Measurements from ENCODE around the gene CNOT11.
"Not testable (repeated sequence)": the region's sequence is repeated elsewhere in the genome, so short reads cannot be mapped to it uniquely, and the experiment has no call there.

The CNOT11 gene

DNA sequence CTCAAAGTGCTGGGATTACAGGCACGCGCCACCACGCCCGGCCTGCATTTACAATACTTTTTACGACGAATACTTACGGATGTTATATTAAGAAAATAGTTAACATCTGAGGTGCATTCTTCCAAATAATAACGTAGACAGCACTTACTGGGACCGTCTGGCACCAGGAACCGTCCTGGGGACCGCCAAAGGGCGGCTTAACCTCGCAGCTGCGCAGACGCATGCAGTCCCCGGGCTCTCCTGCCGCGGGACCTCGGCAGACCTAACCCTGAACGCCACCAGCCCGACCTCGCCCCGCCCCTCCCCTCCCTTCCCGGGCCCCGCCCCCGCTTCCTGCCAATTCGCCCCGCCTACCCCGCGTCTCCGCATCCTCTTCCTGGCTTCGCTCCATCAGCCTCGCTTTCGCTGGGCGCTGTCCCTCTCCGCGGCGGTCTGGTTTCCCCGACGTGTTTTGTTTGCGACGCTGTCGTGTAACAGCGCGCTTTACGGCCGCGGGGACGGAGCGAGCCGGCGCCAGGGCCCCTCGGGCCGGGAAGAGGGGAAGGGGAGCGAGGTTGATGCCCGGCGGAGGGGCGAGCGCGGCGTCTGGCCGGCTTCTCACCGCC is at the start of gene CNOT11:
Gene CNOT11 (plus strand): TSS at position 479 of the 605 bp plus-strand sequence. CDS start 79 bp downstream, at position 558.
- peak within 1 kb of the TSS; percentile 83 for H3K27ac ChIP-seq (ENCODE audit: low read depth, low read length)
- H3K9me3 ChIP-seq (ENCODE audit: control insufficient read depth in 5 of 5, low read length in 5 of 5): no peaks in the 10 kb centered on the region
- H3K9ac ChIP-seq (ENCODE audit: low read length in 5 of 5): peak within 1 kb of the TSS; percentile 91 to 96 (median 93)
- peaks cover 9 to 37% (median 34%) of the 10 kb centered on the region in 5 donors for H3K4me1 ChIP-seq (ENCODE audit: control insufficient read depth in 5 of 5, insufficient read depth in 5 of 5, low read length in 5 of 5)
- H3K27me3 ChIP-seq (ENCODE audit: control insufficient read depth in 5 of 5, insufficient read depth in 4 of 5, low read length in 5 of 5): no peaks in the 10 kb centered on the region
- H3K4me3 ChIP-seq (ENCODE audit: low read depth in 1 of 5, low read length in 5 of 5): peak within 1 kb of the TSS; percentile 90 to 98 (median 97)
- no peaks in the 10 kb centered on the region for H3K36me3 ChIP-seq (ENCODE audit: control insufficient read depth in 5 of 5, insufficient read depth in 5 of 5, low read length in 5 of 5)

DNA sequence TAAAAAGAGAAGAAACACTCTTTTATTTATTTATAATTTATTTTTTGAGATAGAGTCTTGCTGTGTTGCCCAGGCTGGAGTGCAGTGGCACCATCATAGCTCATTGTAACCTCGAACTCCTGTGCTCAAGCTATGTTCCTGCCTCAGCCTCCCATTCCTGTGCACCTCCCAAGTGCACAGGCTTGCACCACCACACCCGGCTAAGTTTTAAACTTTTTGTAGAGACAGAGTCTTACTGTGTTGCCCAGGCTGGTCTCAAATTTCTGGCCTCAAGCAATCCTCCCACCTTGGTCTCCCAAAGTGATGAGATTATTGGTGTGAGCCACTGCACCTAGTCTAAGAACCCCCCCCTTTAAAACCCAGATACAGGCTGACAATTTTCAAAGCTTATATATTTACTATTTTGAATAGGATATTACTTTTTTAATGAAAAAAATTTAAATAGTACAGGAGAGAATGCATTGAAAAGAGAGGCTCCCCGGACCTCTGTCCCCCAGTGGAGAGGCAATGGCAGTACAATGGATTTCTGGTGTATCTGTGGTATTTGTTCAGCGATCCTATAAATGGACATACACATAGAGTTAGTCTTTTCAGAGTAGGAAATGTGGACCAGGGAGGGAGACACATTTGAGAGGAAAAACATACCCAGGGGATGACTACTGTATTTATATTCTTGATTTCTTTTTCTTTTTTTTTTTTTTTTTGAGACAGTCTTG is 48.1 kb upstream of the CNOT11 start:
- no peak overlapping the region for H3K9ac ChIP-seq (ENCODE audit: low read length in 5 of 5)
- peaks cover 0 to 3% (median 0%) of the 10 kb centered on the region in 5 donors for H3K4me1 ChIP-seq (ENCODE audit: control insufficient read depth in 5 of 5, insufficient read depth in 5 of 5, low read length in 5 of 5)
- peaks cover 0 to 3% (median 0%) of the 10 kb centered on the region in 5 donors for H3K9me3 ChIP-seq (ENCODE audit: control insufficient read depth in 5 of 5, low read length in 5 of 5)
- H3K27ac ChIP-seq (ENCODE audit: low read depth, low read length): no peak overlapping the region
- no peaks in the 10 kb centered on the region for H3K36me3 ChIP-seq (ENCODE audit: control insufficient read depth in 5 of 5, insufficient read depth in 5 of 5, low read length in 5 of 5)
- H3K27me3 ChIP-seq (ENCODE audit: control insufficient read depth in 5 of 5, insufficient read depth in 4 of 5, low read length in 5 of 5): no peaks in the 10 kb centered on the region
- no peak overlapping the region for H3K4me3 ChIP-seq (ENCODE audit: low read depth in 1 of 5, low read length in 5 of 5)

DNA sequence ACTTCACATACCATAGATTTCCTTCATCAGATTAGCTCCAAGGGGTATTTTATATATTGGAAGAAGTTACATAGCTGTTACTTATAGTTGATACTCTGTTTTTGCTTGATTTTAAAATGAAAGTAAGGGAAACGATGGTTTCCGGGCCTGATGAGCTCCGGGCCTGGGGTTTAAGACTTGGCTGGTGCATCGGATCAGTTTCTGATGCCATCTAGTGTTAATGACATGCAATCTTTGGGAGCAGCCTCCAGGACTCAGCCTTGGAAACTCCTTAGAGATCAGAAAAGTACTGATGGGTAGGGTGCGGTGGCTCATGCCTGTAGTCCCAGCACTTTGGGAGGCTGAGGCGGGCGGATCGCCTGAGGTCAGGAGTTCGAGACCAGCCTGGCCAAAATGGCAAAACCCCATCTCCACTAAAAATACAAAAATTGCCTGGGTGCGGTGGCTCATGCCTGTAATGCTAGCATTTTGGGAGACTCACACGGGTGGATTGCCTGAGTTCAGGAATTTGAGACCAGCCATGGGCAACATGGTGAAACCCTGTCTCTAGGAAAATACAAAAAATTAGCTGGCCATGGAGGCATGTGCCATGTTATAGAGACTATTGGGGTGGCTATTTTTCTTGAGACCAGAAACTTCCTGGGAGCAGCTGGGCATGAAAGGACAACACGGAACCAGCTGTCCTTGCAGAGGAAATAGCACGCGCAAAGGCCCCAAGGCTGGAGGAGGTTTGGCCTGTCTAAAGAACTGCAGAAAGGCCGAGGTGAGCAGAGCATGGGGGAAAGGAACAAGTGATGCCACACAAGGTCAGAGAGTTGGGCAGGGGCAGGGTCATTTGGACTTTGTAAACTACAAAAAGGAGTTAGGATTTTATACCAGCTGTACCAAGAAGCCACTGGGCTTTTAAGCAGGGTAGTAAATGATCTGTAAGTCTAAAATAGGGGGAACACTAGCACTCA is 46.9 kb upstream of the CNOT11 start:
- Histone ChIP-seq H3K4me3 (ENCODE audit: low read depth in 1 of 5, low read length in 5 of 5) (peak overlapping the region; percentile 7 to 59 (median 40)), H3K9me3 (ENCODE audit: control insufficient read depth in 5 of 5, low read length in 5 of 5) (peaks cover 0 to 7% (median 0%) of the 10 kb centered on the region in 5 donors), H3K27me3 (ENCODE audit: control insufficient read depth in 5 of 5, insufficient read depth in 4 of 5, low read length in 5 of 5) (no peaks in the 10 kb centered on the region), H3K36me3 (ENCODE audit: control insufficient read depth in 5 of 5, insufficient read depth in 5 of 5, low read length in 5 of 5) (no peaks in the 10 kb centered on the region), H3K4me1 (ENCODE audit: control insufficient read depth in 5 of 5, insufficient read depth in 5 of 5, low read length in 5 of 5) (peaks cover 0 to 3% (median 0%) of the 10 kb centered on the region in 5 donors), H3K27ac (ENCODE audit: low read depth, low read length) (no peak overlapping the region), H3K9ac (ENCODE audit: low read length in 5 of 5) (peak overlapping the region in 2 of 5 donors; percentile 47 to 51)

DNA sequence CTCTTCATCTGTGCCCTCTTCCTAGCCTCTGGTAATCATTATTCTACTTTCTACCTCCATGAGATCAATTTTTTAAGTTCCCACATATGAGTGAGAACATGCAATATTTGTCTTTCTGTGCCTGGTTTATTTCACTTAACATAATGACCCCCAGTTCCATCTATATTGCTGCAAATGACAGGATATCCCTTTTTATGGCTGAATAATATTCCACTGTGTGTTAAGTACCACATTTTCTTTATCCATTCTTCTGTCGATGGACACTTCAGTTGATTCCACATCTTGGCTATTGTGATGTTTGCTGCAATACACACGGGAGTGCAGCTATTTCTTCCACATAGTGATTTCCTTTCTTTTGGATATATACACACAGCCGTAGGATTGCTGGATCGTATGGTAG is 43.9 kb upstream of the CNOT11 start:
- H3K9me3 ChIP-seq (ENCODE audit: control insufficient read depth in 5 of 5, low read length in 5 of 5): peaks cover 0 to 7% (median 0%) of the 10 kb centered on the region in 5 donors
- peaks cover 0 to 3% (median 0%) of the 10 kb centered on the region in 5 donors for H3K4me1 ChIP-seq (ENCODE audit: control insufficient read depth in 5 of 5, insufficient read depth in 5 of 5, low read length in 5 of 5)
- H3K9ac ChIP-seq (ENCODE audit: low read length in 5 of 5): no peak overlapping the region
- no peak overlapping the region for H3K27ac ChIP-seq (ENCODE audit: low read depth, low read length)
- H3K4me3 ChIP-seq (ENCODE audit: low read depth in 1 of 5, low read length in 5 of 5): no peak overlapping the region
- H3K36me3 ChIP-seq (ENCODE audit: control insufficient read depth in 5 of 5, insufficient read depth in 5 of 5, low read length in 5 of 5): no peaks in the 10 kb centered on the region
- H3K27me3 ChIP-seq (ENCODE audit: control insufficient read depth in 5 of 5, insufficient read depth in 4 of 5, low read length in 5 of 5): no peaks in the 10 kb centered on the region

DNA sequence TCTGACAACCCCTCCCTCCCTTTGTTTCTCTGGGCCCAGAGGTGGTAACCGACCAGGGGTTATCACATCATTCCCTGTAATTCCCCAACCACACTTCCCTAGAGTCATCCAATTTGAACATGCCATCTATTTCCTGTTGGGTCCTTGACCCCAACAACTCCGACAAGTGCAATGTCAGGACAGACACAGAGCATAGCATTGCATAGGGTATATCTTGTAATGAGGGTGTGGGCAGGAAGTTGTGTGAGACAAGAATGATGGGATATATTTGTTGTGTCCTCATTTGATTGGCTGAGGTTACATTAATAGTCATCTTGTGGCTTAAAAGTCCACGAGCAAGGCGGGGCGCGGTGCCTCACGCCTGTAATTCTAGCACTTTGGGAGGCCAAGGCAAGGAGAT is 33.4 kb upstream of the CNOT11 start:
- Histone ChIP-seq H3K9ac (ENCODE audit: low read length in 5 of 5) (no peak overlapping the region), H3K9me3 (ENCODE audit: control insufficient read depth in 5 of 5, low read length in 5 of 5) (no peaks in the 10 kb centered on the region), H3K36me3 (ENCODE audit: control insufficient read depth in 5 of 5, insufficient read depth in 5 of 5, low read length in 5 of 5) (no peaks in the 10 kb centered on the region), H3K27me3 (ENCODE audit: control insufficient read depth in 5 of 5, insufficient read depth in 4 of 5, low read length in 5 of 5) (no peaks in the 10 kb centered on the region), H3K4me1 (ENCODE audit: control insufficient read depth in 5 of 5, insufficient read depth in 5 of 5, low read length in 5 of 5) (peaks cover 0 to 4% (median 0%) of the 10 kb centered on the region in 5 donors), H3K27ac (ENCODE audit: low read depth, low read length) (no peak overlapping the region), H3K4me3 (ENCODE audit: low read depth in 1 of 5, low read length in 5 of 5) (no peak overlapping the region)

DNA sequence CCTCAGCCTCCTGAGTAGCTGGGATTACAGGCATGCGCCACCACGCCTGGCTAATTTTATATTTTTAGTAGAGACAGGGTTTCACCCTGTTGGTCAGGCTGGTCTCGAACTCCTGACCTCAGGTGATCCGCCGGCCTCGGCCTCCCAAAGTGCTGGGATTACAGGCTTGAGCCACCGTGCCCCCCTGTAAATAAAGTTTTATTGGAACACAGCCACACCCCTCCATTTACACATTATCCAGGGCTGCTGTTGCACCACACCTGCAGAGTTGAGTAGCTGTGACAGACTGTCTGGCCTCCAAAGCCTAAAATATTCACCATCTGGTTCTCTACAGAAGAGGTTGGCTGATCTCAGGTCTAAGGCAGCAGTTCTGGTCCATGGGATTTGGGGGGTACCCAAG is 32.6 kb upstream of the CNOT11 start:
- not testable (repeated sequence) for H3K27ac ChIP-seq (ENCODE audit: low read depth, low read length); H3K36me3 ChIP-seq (ENCODE audit: control insufficient read depth in 5 of 5, insufficient read depth in 5 of 5, low read length in 5 of 5); H3K4me3 ChIP-seq (ENCODE audit: low read depth in 1 of 5, low read length in 5 of 5); H3K9me3 ChIP-seq (ENCODE audit: control insufficient read depth in 5 of 5, low read length in 5 of 5); H3K4me1 ChIP-seq (ENCODE audit: control insufficient read depth in 5 of 5, insufficient read depth in 5 of 5, low read length in 5 of 5); H3K27me3 ChIP-seq (ENCODE audit: control insufficient read depth in 5 of 5, insufficient read depth in 4 of 5, low read length in 5 of 5); H3K9ac ChIP-seq (ENCODE audit: low read length in 5 of 5)

DNA sequence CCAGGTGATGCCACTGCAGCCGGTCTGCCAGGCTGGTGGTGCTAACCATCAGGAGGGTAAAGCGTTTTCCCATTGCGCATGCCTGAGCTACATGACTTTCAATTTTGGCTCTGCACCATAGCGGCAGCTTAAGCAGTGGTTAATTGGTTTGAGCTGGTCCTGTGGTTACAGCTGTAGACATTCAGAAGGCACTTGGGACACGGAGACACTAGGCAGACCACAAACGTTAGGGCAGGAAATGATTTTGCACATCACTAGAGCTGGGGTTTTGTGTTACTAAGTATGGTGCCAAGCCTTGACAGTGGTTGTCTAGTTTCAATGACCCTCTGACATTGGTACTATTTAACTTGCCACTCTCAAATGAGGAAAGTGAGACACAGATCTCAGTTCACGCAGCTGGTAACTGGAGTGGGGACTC is 28.9 kb upstream of the CNOT11 start:
- Histone ChIP-seq H3K9me3 (ENCODE audit: control insufficient read depth in 5 of 5, low read length in 5 of 5) (no peaks in the 10 kb centered on the region), H3K4me3 (ENCODE audit: low read depth in 1 of 5, low read length in 5 of 5) (no peak overlapping the region), H3K4me1 (ENCODE audit: control insufficient read depth in 5 of 5, insufficient read depth in 5 of 5, low read length in 5 of 5) (peaks cover 0 to 4% (median 0%) of the 10 kb centered on the region in 5 donors), H3K27me3 (ENCODE audit: control insufficient read depth in 5 of 5, insufficient read depth in 4 of 5, low read length in 5 of 5) (no peaks in the 10 kb centered on the region), H3K27ac (ENCODE audit: low read depth, low read length) (no peak overlapping the region), H3K9ac (ENCODE audit: low read length in 5 of 5) (no peak overlapping the region), H3K36me3 (ENCODE audit: control insufficient read depth in 5 of 5, insufficient read depth in 5 of 5, low read length in 5 of 5) (no peaks in the 10 kb centered on the region)

DNA sequence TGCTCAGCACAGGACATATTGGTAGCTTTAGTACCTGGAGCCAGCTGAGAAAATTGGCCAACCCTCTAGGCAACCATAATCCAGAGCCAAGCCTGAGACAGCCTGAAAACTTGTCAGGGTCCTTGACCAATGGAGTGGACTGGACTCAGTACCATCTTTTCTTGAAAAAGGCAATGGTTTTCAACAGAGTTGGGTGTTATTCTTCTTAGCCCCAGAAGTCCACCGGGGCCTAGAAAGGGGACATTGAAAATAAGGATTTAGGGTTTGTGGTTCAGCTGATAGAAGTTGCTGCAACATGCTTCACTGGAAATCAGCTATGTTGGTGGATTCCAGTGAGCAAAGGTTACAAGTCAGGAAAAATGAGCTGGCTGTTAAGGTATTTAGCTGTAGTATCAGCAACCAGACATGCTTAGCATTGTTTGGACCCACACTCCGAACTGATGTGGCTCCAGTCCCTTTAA is 22.1 kb upstream of the CNOT11 start:
- Histone ChIP-seq H3K27me3 (ENCODE audit: control insufficient read depth in 5 of 5, insufficient read depth in 4 of 5, low read length in 5 of 5) (no peaks in the 10 kb centered on the region), H3K9me3 (ENCODE audit: control insufficient read depth in 5 of 5, low read length in 5 of 5) (peaks cover 0 to 5% (median 0%) of the 10 kb centered on the region in 5 donors), H3K36me3 (ENCODE audit: control insufficient read depth in 5 of 5, insufficient read depth in 5 of 5, low read length in 5 of 5) (no peaks in the 10 kb centered on the region), H3K4me3 (ENCODE audit: low read depth in 1 of 5, low read length in 5 of 5) (no peak overlapping the region), H3K9ac (ENCODE audit: low read length in 5 of 5) (no peak overlapping the region), H3K4me1 (ENCODE audit: control insufficient read depth in 5 of 5, insufficient read depth in 5 of 5, low read length in 5 of 5) (no peaks in the 10 kb centered on the region), H3K27ac (ENCODE audit: low read depth, low read length) (no peak overlapping the region)

DNA sequence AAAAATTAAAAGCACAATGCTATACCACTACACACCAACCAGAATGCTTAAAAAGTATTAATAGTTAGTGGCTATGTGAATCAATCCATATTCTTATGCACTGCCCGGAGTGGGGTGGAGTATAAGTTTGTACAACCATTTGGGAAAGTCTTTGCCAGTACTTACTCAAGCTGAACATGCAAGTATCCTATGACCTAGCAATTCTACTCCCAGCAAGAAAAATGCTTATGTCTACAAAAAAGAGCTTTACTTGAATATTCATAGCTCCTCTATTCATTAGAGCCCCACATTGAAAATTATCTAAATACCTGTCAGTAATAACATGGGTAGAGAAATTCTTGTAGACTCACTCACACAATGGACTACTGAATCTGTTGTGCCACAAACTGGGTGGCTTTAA is 21.4 kb upstream of the CNOT11 start:
- peaks cover 0 to 5% (median 0%) of the 10 kb centered on the region in 5 donors for H3K9me3 ChIP-seq (ENCODE audit: control insufficient read depth in 5 of 5, low read length in 5 of 5)
- H3K27ac ChIP-seq (ENCODE audit: low read depth, low read length): no peak overlapping the region
- H3K36me3 ChIP-seq (ENCODE audit: control insufficient read depth in 5 of 5, insufficient read depth in 5 of 5, low read length in 5 of 5): no peaks in the 10 kb centered on the region
- H3K4me1 ChIP-seq (ENCODE audit: control insufficient read depth in 5 of 5, insufficient read depth in 5 of 5, low read length in 5 of 5): no peaks in the 10 kb centered on the region
- H3K27me3 ChIP-seq (ENCODE audit: control insufficient read depth in 5 of 5, insufficient read depth in 4 of 5, low read length in 5 of 5): no peaks in the 10 kb centered on the region
- H3K9ac ChIP-seq (ENCODE audit: low read length in 5 of 5): no peak overlapping the region
- no peak overlapping the region for H3K4me3 ChIP-seq (ENCODE audit: low read depth in 1 of 5, low read length in 5 of 5)

Data from subcutaneous abdominal adipose tissue (tissue), 5 donors.